PC-9 (cell line): ENCODE data around the gene LIMD2.

Source experiments
- EZH2 ChIP-seq: fragments of 200-600 bp; sonication (generic); IDR thresholded peaks from 2 replicates; pipeline ENCODE4 v1.8.0; 2017; ENCODE audit warnings: antibody characterized with exemption, low read depth
- TF ChIP-seq, protein P1 (sequence below): fragments of 200-600 bp; sonication (generic); conservative IDR thresholded peaks from 2 replicates; pipeline ENCODE4 v1.6.1; 2017; ENCODE audit warnings: mixed run types, antibody characterized with exemption, mild to moderate bottlenecking, moderate library complexity

DNA sequence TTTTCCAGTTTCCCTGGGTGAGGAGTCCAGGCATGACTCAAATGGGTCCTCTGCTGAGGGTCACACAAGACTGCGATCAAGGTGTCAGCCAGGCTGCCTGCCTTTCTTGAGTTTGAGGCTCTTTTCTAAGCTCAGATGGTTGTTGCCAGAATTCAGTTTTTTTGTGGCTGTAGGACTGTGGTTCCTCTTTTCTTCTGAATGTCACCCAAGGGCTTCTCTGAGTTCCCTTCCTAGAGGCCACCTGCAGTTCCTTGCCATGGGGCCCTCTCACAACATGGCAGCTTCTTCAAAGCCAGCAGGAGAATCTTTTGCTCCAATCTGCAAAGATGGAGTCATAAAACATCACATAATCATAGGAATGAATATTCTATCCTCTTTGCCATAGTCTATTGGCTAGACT, 17.5 kb downstream of the LIMD2 start:
- TF ChIP-seq, protein P1, sequence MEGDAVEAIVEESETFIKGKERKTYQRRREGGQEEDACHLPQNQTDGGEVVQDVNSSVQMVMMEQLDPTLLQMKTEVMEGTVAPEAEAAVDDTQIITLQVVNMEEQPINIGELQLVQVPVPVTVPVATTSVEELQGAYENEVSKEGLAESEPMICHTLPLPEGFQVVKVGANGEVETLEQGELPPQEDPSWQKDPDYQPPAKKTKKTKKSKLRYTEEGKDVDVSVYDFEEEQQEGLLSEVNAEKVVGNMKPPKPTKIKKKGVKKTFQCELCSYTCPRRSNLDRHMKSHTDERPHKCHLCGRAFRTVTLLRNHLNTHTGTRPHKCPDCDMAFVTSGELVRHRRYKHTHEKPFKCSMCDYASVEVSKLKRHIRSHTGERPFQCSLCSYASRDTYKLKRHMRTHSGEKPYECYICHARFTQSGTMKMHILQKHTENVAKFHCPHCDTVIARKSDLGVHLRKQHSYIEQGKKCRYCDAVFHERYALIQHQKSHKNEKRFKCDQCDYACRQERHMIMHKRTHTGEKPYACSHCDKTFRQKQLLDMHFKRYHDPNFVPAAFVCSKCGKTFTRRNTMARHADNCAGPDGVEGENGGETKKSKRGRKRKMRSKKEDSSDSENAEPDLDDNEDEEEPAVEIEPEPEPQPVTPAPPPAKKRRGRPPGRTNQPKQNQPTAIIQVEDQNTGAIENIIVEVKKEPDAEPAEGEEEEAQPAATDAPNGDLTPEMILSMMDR = no peak
- TF ChIP-seq EZH2 = no peak
